Vagina (tissue), 2 donors: ENCODE measurements around the gene ECEL1. TPM values are rescaled to one million over a fixed set of nuclear protein-coding genes. Genes with fewer than 3 reads are reported as not detected.
"Not testable (repeated sequence)": the region's sequence is repeated elsewhere in the genome, so short reads cannot be mapped to it uniquely, and the experiment has no call there.

Source experiments
- DNase-seq, 2 donors: peaks; one replicate each; pipeline ENCODE4 v3.0.0-alpha.2; 2017; ENCODE audit errors: extremely low spot score in 2 of 2
- H3K27ac ChIP-seq: fragments of 200-600 bp; sonication (generic); one replicate; pipeline ENCODE4 v1.5.1; 2019
- H3K27me3 ChIP-seq: fragments of 200-600 bp; sonication (generic); one replicate; pipeline ENCODE4 v1.5.1; 2019
- H3K36me3 ChIP-seq, 2 donors: fragments of 200-600 bp; sonication (generic); one replicate each; pipeline ENCODE4 v1.5.1; 2017 to 2019
- H3K4me1 ChIP-seq: fragments of 200-600 bp; sonication (generic); one replicate; pipeline ENCODE4 v1.5.1; 2019
- H3K4me3 ChIP-seq, 2 donors: fragments of 200-600 bp; sonication (generic); 1 replicate in 1 of 2; 2 replicates in 1 of 2; pipeline ENCODE4 v1.5.1; 2016 to 2019
- H3K9me3 ChIP-seq: fragments of 200-600 bp; sonication (generic); one replicate; pipeline ENCODE4 v1.5.1; 2019
- POLR2A ChIP-seq, 2 donors: fragments of 450-650 bp; IDR thresholded peaks; one replicate each; pipeline ENCODE4 v1.6.1; 2017; ENCODE audit warnings: antibody characterized with exemption in 2 of 2, mild to moderate bottlenecking in 2 of 2, moderate library complexity in 2 of 2
- POLR2AphosphoS5 ChIP-seq, 2 donors: sonication (generic); formaldehyde crosslinking; IDR thresholded peaks; one replicate each; pipeline ENCODE4 v1.9.0; 2017; ENCODE audit warnings: antibody characterized with exemption in 2 of 2, mild to moderate bottlenecking in 2 of 2, low read depth in 1 of 2; ENCODE audit not compliant: insufficient read depth in 1 of 2
- intact Hi-C: fragments of 100-400 bp; cut with DNase I; formaldehyde crosslinking; loops from one replicate; pipeline ENCODE4 v1.15.1; 2023
- total RNA-seq: library from RNA; depleted of rRNA; stranded (reverse); fragments of >200 nt; gene quantifications from one replicate; pipeline ENCODE4 v1.2.3, GENCODE V29; 2016
- TF ChIP-seq, protein P1 (sequence below), 3 experiments: fragments of 450-650 bp in 2 of 3; fragments of 200-600 bp in 1 of 3; sonication (generic) in 1 of 3; IDR thresholded peaks; one replicate each; pipeline ENCODE4 v1.5.1; 2017 to 2019; ENCODE audit warnings: antibody characterized with exemption in 3 of 3, mild to moderate bottlenecking in 2 of 3, moderate library complexity in 2 of 3

Gene ECEL1
- total RNA-seq, 1 donor from 2014 or later = not detected

DNA sequence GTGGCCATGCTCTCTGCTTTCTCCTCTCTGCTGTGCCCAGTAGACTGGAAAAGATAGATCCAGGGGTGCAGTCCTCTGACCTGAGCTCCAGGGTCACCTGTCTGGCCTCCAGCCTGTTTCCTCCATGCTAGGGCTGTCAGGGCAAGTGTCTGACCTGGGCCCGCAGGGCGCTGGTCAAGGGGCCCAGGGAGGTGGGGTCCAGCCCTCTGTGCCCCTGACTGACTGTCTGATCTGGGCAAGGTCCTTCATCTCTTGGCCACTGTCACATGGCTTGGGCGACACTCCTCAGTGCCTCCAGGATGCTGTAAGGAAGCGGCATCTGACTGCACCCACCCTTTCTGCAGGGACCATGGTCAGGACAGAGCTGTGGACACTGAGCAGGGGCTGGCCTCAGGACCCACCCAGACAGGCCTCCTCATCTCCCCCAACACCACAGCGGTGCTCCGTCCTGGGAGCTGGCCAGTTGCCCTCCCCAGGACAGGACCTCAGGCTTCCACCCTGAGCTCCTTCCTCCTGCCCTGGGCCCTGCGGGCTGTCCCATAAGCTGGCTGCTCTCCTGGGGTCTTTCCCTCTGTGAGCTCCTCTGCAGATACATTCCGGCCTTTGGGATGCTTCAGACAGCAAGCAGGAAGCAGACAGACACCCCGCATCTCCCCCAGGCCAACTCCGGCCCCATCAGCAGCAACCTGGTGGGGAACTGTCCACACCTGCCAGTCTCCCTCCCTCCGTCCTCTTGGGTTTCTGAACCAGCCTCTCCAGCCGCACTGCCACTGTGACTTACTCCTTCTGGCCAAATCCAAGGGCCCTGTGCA is 52.9 kb downstream of the ECEL1 start:
- H3K4me1 ChIP-seq = no peaks in the 10 kb centered on the region

DNA sequence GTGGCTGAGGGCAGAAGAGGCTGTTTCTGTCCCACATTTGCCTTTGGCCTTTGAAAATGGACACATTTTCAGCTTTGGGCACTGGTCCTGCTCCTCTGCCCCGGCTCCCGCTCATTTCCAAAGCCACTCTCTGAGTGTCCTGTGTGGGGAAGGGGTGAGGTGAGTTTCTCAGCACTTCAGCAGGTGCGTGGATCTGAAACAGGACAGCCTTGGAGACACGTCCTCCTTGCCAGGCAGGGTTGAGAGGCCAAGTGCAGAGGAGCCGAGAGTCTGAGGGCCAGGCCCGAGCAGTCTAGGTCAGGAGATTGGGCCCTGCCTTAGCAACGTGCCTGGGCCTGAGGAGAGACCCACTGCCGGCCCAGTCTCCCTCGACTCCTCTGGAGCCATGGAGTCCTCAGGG is 53.5 kb downstream of the ECEL1 start:
- intact Hi-C loops = no loop called here
- no peaks in the 10 kb centered on the region for H3K27me3 ChIP-seq
- no peak overlapping the region for H3K27ac ChIP-seq
- H3K9me3 ChIP-seq = no peaks in the 10 kb centered on the region
- H3K4me1 ChIP-seq = no peaks in the 10 kb centered on the region
- no peak overlapping the region for H3K4me3 ChIP-seq
- H3K36me3 ChIP-seq = no peaks in the 10 kb centered on the region
- TF ChIP-seq, protein P1, sequence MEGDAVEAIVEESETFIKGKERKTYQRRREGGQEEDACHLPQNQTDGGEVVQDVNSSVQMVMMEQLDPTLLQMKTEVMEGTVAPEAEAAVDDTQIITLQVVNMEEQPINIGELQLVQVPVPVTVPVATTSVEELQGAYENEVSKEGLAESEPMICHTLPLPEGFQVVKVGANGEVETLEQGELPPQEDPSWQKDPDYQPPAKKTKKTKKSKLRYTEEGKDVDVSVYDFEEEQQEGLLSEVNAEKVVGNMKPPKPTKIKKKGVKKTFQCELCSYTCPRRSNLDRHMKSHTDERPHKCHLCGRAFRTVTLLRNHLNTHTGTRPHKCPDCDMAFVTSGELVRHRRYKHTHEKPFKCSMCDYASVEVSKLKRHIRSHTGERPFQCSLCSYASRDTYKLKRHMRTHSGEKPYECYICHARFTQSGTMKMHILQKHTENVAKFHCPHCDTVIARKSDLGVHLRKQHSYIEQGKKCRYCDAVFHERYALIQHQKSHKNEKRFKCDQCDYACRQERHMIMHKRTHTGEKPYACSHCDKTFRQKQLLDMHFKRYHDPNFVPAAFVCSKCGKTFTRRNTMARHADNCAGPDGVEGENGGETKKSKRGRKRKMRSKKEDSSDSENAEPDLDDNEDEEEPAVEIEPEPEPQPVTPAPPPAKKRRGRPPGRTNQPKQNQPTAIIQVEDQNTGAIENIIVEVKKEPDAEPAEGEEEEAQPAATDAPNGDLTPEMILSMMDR (IDR thresholded peaks at IDR 0.05) = no peak
- TF ChIP-seq POLR2AphosphoS5 (IDR thresholded peaks at IDR 0.05; ENCODE audit: insufficient read depth in 1 of 2, low read depth in 1 of 2) = no peak
- TF ChIP-seq POLR2A (IDR thresholded peaks at IDR 0.05) = no peak
- no peak for DNase-seq

More for the DNA sequence above, 52.9 kb downstream of the ECEL1 start:
- no peaks in the 10 kb centered on the region for H3K9me3 ChIP-seq
- TF ChIP-seq POLR2A (IDR thresholded peaks at IDR 0.05) = no peak
- TF ChIP-seq, protein P1 (IDR thresholded peaks at IDR 0.05) = no peak
- no peak for TF ChIP-seq POLR2AphosphoS5 (IDR thresholded peaks at IDR 0.05; ENCODE audit: insufficient read depth in 1 of 2, low read depth in 1 of 2)
- H3K4me3 ChIP-seq = no peak overlapping the region
- H3K36me3 ChIP-seq = no peaks in the 10 kb centered on the region
- no peaks in the 10 kb centered on the region for H3K27me3 ChIP-seq
- H3K27ac ChIP-seq = no peak overlapping the region
- intact Hi-C loops = loop anchor here (5.0 kb wide), 1 partner anchor 527 kb away; no protein-coding TSS in a partner anchor
- no peak for DNase-seq

DNA sequence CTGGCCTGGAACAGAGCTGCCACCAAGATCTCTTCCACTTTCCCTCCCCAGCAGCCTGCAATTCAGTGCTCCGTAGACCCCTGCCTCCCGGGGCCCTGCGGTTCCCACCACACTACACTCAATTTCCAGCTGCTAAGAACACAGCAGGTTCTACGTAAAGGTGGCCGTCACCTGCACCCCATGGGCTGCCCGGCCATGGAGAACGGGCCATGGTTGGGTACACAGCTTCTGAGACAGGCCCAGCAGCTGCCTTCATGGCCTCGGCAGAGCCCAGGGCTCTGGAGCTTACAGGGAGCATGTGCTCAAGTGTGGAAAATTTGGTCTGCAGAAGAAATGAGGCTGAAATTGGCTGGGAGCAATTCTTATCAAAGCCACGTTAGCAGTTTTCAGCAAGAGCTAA is 54.0 kb downstream of the ECEL1 start:
- H3K9me3 ChIP-seq, H3K4me3 ChIP-seq, H3K36me3 ChIP-seq, H3K4me1 ChIP-seq, DNase-seq, H3K27me3 ChIP-seq, intact Hi-C loops, H3K27ac ChIP-seq: not testable (repeated sequence)

DNA sequence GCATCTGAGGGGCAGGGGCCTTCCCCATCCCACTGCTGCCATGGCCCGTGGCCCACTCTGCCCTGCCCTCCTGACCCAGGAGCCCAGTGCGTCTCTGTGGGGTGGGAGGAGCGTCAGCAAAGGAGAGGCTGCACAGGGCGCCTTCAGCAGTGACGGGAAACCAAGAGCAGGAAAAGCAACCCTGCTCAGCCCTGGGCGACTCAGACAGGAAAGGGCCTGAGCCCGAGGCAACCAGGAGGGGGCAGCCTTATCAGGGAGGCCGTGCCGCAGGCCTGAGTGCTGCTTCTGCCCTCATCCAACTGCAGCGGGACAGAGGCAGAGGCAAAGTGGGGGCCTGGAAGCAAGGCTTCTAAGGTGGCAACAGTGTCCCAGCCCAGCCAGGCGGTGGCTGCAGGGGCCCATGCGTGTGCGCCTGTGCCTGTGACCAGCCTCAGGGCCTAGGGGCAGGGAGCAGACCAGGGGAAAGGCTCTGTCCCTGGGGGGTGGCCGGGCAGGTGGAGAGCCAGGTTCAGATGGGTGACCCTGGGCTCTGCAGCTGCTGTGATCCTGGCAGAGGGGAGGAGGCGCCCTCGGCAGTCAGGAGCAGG is 54.9 kb downstream of the ECEL1 start:
- Histone ChIP-seq H3K27ac (no peak overlapping the region), H3K9me3 (no peaks in the 10 kb centered on the region), H3K4me3 (no peak overlapping the region), H3K36me3 (no peaks in the 10 kb centered on the region), H3K27me3 (no peaks in the 10 kb centered on the region), H3K4me1 (no peaks in the 10 kb centered on the region)
- TF ChIP-seq POLR2AphosphoS5 (IDR thresholded peaks at IDR 0.05; ENCODE audit: insufficient read depth in 1 of 2, low read depth in 1 of 2) (no peak), POLR2A (IDR thresholded peaks at IDR 0.05) (no peak)
- TF ChIP-seq, protein P1 (IDR thresholded peaks at IDR 0.05) = no peak
- intact Hi-C loops = no loop called here
- no peak for DNase-seq

DNA sequence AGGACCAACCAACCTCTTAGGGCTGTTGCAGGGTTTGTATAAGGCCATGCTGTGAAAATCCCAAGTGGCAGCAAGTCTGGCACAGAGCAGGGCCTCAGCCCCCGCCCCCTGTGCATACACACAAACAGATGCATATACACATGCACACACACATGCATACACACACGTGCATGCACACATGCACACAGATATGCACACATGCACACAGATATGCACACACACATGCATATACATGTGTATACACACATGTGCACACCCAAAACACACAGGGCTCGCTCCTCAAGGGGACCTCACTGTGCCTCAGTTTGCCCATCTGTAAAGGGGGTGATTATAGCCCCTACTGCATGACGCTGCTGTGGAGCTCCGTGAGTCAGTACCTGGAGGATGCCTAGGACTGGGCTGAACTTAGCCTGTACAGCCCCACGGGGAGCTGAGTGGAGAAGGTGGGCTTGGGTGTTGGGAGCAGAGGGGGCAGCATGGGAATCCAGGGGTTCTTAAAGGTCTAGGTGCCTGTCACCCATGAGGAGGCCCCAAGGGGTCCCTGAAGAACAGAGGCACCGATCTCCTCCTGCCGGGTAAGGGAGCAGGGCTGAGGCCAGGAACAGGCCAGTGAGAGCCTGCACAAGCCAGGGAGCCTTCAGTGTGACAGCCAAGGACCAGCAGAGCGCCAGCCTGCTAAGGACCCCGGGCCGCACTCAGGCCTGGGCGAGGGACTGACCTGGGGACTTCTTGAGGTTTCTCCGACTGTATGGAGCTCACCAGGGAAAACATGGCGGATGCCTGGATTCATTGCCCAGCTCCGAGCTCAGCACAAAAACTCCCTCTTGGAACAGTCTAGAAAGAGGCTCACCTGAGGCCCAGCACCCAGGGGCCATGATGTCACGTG is 55.7 kb downstream of the ECEL1 start:
- DNase-seq = no peak
- no peaks in the 10 kb centered on the region for H3K27me3 ChIP-seq
- no peaks in the 10 kb centered on the region for H3K9me3 ChIP-seq
- intact Hi-C loops = no loop called here
- H3K36me3 ChIP-seq = no peaks in the 10 kb centered on the region
- H3K4me1 ChIP-seq = no peaks in the 10 kb centered on the region
- TF ChIP-seq POLR2AphosphoS5 (IDR thresholded peaks at IDR 0.05; ENCODE audit: insufficient read depth in 1 of 2, low read depth in 1 of 2) (no peak), POLR2A (IDR thresholded peaks at IDR 0.05) (no peak)
- TF ChIP-seq, protein P1 (IDR thresholded peaks at IDR 0.05) = no peak
- no peak overlapping the region for H3K4me3 ChIP-seq
- H3K27ac ChIP-seq = no peak overlapping the region
